Calu3 (cell line): ENCODE data around the gene SLAIN2. TPM values are rescaled to one million over a fixed set of nuclear protein-coding genes. Genes with fewer than 3 reads are reported as not detected.
"Not testable (repeated sequence)": the region's sequence is repeated elsewhere in the genome, so short reads cannot be mapped to it uniquely, and the experiment has no call there.

Experiments used
- BruUV-seq: library from RNA; stranded (reverse); fragments of 400-500 nt; replicated peaks from 2 replicates; lab custom pipeline; 2021; lab: Mats Ljungman, UMichigan
- CTCF ChIA-PET: fragments of 300-600 bp; sonication (Branson Sonifier 250); formaldehyde crosslinking; loops from one replicate; lab custom pipeline; 2022; ENCODE audit warnings: antibody characterized with exemption; lab: Charles Lee
- DNase-seq: peaks from one replicate; pipeline ENCODE4 v3.0.0; 2022
- H3K27ac Mint-ChIP-seq: one replicate; pipeline ENCODE4 v1.8.0; 2022; ENCODE audit warnings: mixed read lengths; ENCODE audit not compliant: unreplicated experiment
- H3K27me3 Mint-ChIP-seq: one replicate; pipeline ENCODE4 v1.8.0; 2022; ENCODE audit warnings: mixed read lengths; ENCODE audit not compliant: unreplicated experiment
- H3K36me3 Mint-ChIP-seq: one replicate; pipeline ENCODE4 v1.8.0; 2022; ENCODE audit warnings: mild to moderate bottlenecking, moderate library complexity, mixed read lengths; ENCODE audit not compliant: insufficient read depth, unreplicated experiment
- H3K4me1 Mint-ChIP-seq: one replicate; pipeline ENCODE4 v1.8.0; 2022; ENCODE audit warnings: mild to moderate bottlenecking, low read depth, mixed read lengths; ENCODE audit not compliant: unreplicated experiment
- H3K4me3 Mint-ChIP-seq: one replicate; pipeline ENCODE4 v1.8.0; 2022; ENCODE audit warnings: mild to moderate bottlenecking, low read depth, moderate library complexity, mixed read lengths; ENCODE audit not compliant: unreplicated experiment
- H3K9me3 Mint-ChIP-seq: one replicate; pipeline ENCODE4 v1.8.0; 2022; ENCODE audit warnings: low read depth, mixed read lengths; ENCODE audit not compliant: unreplicated experiment
- CTCF ChIP-seq: fragments of 200-600 bp; IDR thresholded peaks from one replicate; pipeline ENCODE4 v1.8.0; 2022; ENCODE audit warnings: antibody characterized with exemption; ENCODE audit not compliant: unreplicated experiment
- intact Hi-C: fragments of 100-400 bp; cut with micrococcal nuclease; formaldehyde crosslinking; loops from one replicate; pipeline ENCODE4 v1.10.0; 2022; ENCODE audit not compliant: unreplicated experiment
- total RNA-seq: library from RNA; stranded (reverse); gene quantifications from 2 replicates; pipeline ENCODE4 v1.2.3, GENCODE V29; 2022

Gene SLAIN2
- total RNA-seq, 1 experiment from 2014 or later, result 44.1 TPM

- Mint-ChIP-seq H3K9me3 (no peaks in the 10 kb centered on the region), H3K27me3 (no peaks in the 10 kb centered on the region), H3K4me1 (no peaks in the 10 kb centered on the region), H3K4me3 (no peak overlapping the region), H3K36me3 (no peaks in the 10 kb centered on the region), H3K27ac (no peak overlapping the region)
- intact Hi-C loops, result loop anchor here (5.0 kb wide), 1 partner anchor 101 kb away; no protein-coding TSS in a partner anchor
- no TSS peak for BruUV-seq
- no peak for TF ChIP-seq CTCF
- CTCF ChIA-PET, result no interaction called here
- no peak for DNase-seq
These were observed 105.3 kb downstream of the SLAIN2 start for GRCh38 chr4:48446642-48447041.

- Mint-ChIP-seq H3K36me3 (no peaks in the 10 kb centered on the region), H3K9me3 (no peaks in the 10 kb centered on the region), H3K27ac (no peak overlapping the region), H3K4me3 (no peak overlapping the region), H3K27me3 (no peaks in the 10 kb centered on the region), H3K4me1 (no peaks in the 10 kb centered on the region)
- no peak for DNase-seq
- TF ChIP-seq CTCF, result no peak
- CTCF ChIA-PET, result no interaction called here
- intact Hi-C loops, result loop anchor here (5.0 kb wide), 1 partner anchor 98 kb away; no protein-coding TSS in a partner anchor
- BruUV-seq, result no TSS peak
These were observed 107.8 kb downstream of the SLAIN2 start for GRCh38 chr4:48449151-48449550.

GRCh38 chr4:48450740-48451139, 109.4 kb downstream of the SLAIN2 start:
- BruUV-seq, result no TSS peak
- H3K27ac Mint-ChIP-seq, result no peak overlapping the region
- no peak for DNase-seq
- intact Hi-C loops, result no loop called here
- no peak for TF ChIP-seq CTCF
- H3K4me3 Mint-ChIP-seq, result no peak overlapping the region
- H3K4me1 Mint-ChIP-seq, result no peaks in the 10 kb centered on the region
- no peaks in the 10 kb centered on the region for H3K27me3 Mint-ChIP-seq
- CTCF ChIA-PET, result no interaction called here
- no peaks in the 10 kb centered on the region for H3K36me3 Mint-ChIP-seq
- no peaks in the 10 kb centered on the region for H3K9me3 Mint-ChIP-seq

GRCh38 chr4:48451656-48452055, 110.3 kb downstream of the SLAIN2 start:
- H3K9me3 Mint-ChIP-seq, BruUV-seq, H3K27me3 Mint-ChIP-seq, H3K4me3 Mint-ChIP-seq, H3K4me1 Mint-ChIP-seq, H3K27ac Mint-ChIP-seq, H3K36me3 Mint-ChIP-seq, intact Hi-C loops, CTCF ChIA-PET, DNase-seq: not testable (repeated sequence)

GRCh38 chr4:48454591-48454990, 113.3 kb downstream of the SLAIN2 start:
- no peaks in the 10 kb centered on the region for H3K27me3 Mint-ChIP-seq
- no TSS peak for BruUV-seq
- no peak for DNase-seq
- no peak overlapping the region for H3K27ac Mint-ChIP-seq
- CTCF ChIA-PET, result no interaction called here
- intact Hi-C loops, result no loop called here
- H3K4me1 Mint-ChIP-seq, result no peaks in the 10 kb centered on the region
- H3K36me3 Mint-ChIP-seq, result no peaks in the 10 kb centered on the region
- TF ChIP-seq CTCF, result no peak
- H3K4me3 Mint-ChIP-seq, result no peak overlapping the region
- no peaks in the 10 kb centered on the region for H3K9me3 Mint-ChIP-seq
